ENCODE measurements around the gene BRD7.
"Not testable (repeated sequence)": the region's sequence is repeated elsewhere in the genome, so short reads cannot be mapped to it uniquely, and the experiment has no call there.

Gene BRD7

GRCh38 chr16:50359626-50360025 is 9.2 kb downstream of the BRD7 start:
- DNase-seq (ENCODE audit: low read depth) = no peak
- TF ChIP-seq CTCF (conservative IDR thresholded peaks at IDR 0.05; ENCODE audit: low read depth, low read length) = no peak
- H3K4me3 ChIP-seq (ENCODE audit: low read length) = no peak overlapping the region

- H3K4me3 ChIP-seq (ENCODE audit: low read length) = no peak overlapping the region
- TF ChIP-seq CTCF (conservative IDR thresholded peaks at IDR 0.05; ENCODE audit: low read depth, low read length) = peak; percentile 61
- no peak for DNase-seq (ENCODE audit: low read depth)
Measured at GRCh38 chr16:50354629-50355456, 13.9 kb downstream of the BRD7 start.

- DNase-seq (ENCODE audit: low read depth) = no peak
- no peak for TF ChIP-seq CTCF (conservative IDR thresholded peaks at IDR 0.05; ENCODE audit: low read depth, low read length)
- H3K4me3 ChIP-seq (ENCODE audit: low read length) = no peak overlapping the region
Measured at GRCh38 chr16:50354082-50354481, 14.7 kb downstream of the BRD7 start.

DNA sequence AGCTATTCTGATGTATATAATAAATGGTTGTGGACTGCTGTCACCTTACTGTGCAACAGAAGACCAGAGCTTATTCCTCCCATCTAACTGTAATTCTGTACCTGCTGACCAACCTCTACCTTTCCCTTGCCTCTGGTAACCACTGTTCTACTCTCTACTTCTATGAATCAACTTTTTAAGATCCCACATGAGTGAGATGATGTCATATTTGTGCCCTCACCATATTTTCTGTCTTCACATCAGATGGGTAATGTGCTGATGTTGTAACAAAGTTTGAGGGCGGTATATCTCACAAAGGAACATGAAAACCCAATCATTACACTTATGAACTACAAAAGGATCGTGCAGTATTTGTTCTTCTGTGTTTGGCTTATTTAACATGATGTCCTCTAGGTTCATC is 16.8 kb downstream of the BRD7 start:
- no peak for TF ChIP-seq CTCF (conservative IDR thresholded peaks at IDR 0.05; ENCODE audit: low read depth, low read length)
- DNase-seq (ENCODE audit: low read depth) = no peak
- no peak overlapping the region for H3K4me3 ChIP-seq (ENCODE audit: low read length)

DNA sequence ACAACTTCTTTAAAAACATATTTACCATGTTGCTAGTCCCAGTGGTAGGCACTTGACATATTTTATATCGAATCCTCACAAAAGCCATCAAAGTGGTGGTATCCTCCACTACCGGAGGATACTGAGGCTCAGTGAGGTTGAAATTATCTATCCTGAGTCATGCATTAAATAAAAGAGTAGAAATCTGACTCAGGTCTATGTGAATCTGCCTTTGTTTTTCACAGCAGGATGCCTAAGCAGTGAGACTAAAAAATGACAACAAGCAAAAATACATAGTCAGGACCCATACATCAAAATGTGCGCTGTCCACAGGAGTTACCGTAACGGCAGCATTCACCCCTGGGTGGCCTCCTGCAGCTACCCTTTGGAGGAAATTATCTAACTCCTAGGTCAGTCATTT is 17.7 kb downstream of the BRD7 start:
- no peak for DNase-seq (ENCODE audit: low read depth)
- no peak for TF ChIP-seq CTCF (conservative IDR thresholded peaks at IDR 0.05; ENCODE audit: low read depth, low read length)
- no peak overlapping the region for H3K4me3 ChIP-seq (ENCODE audit: low read length)

- DNase-seq (ENCODE audit: low read depth); H3K4me3 ChIP-seq (ENCODE audit: low read length): not testable (repeated sequence)
Measured at GRCh38 chr16:50345210-50345609, 23.6 kb downstream of the BRD7 start.

GRCh38 chr16:50343566-50343965 is 25.2 kb downstream of the BRD7 start:
- not testable (repeated sequence) for DNase-seq (ENCODE audit: low read depth); H3K4me3 ChIP-seq (ENCODE audit: low read length)

GRCh38 chr16:50340578-50340977 is 28.2 kb downstream of the BRD7 start:
- H3K4me3 ChIP-seq (ENCODE audit: low read length) = no peak overlapping the region
- no peak for TF ChIP-seq CTCF (conservative IDR thresholded peaks at IDR 0.05; ENCODE audit: low read depth, low read length)
- no peak for DNase-seq (ENCODE audit: low read depth)

Data from retinal pigment epithelial cell (primary cell).